AG04450 (cell line): ENCODE data around the gene ABLIM2. TPM values are rescaled to one million over a fixed set of nuclear protein-coding genes. Genes with fewer than 3 reads are reported as not detected.
A peak's percentile ranks its signal among the peaks of the same experiment; 100 is the strongest.
"Not testable (repeated sequence)": the region's sequence is repeated elsewhere in the genome, so short reads cannot be mapped to it uniquely, and the experiment has no call there.

Experiments used
- CTCF ChIA-PET: fragments of 300-600, 350-600 bp; formaldehyde crosslinking; extraction: SDS; loops from one replicate; lab custom pipeline; 2022; ENCODE audit warnings: antibody characterized with exemption, inconsistent platforms; lab: Charles Lee
- POLR2A ChIA-PET: fragments of 350-600 bp; formaldehyde crosslinking; extraction: SDS; loops from one replicate; lab custom pipeline; 2021; ENCODE audit warnings: antibody characterized with exemption, inconsistent platforms; lab: Yijun Ruan, JAX
- DNase-seq: peaks from one replicate; pipeline ENCODE4 v3.0.0-alpha.2; 2011; ENCODE audit warnings: low read depth, low spot score
- H3K27ac ChIP-seq: one replicate; pipeline ENCODE4 v1.5.1; 2012; ENCODE audit warnings: low read depth, low read length, control low read depth
- H3K27me3 ChIP-seq: one replicate; pipeline ENCODE4 v1.6.0; 2012; ENCODE audit warnings: low read length; ENCODE audit not compliant: control insufficient read depth, insufficient read depth
- H3K4me3 ChIP-seq: 2 replicates; pipeline ENCODE4 v1.5.1; 2011; ENCODE audit warnings: mild to moderate bottlenecking, low read depth, low read length, control low read depth
- H3K9me3 ChIP-seq: 2 replicates; pipeline ENCODE4 v1.5.1; 2012; ENCODE audit warnings: low read length; ENCODE audit not compliant: control insufficient read depth, insufficient read depth
- polyA plus RNA-seq: library from polyadenylated mRNA; depleted of rRNA; stranded (reverse); fragments of >200 nt; gene quantifications from 2 replicates; pipeline ENCODE4 v1.2.3, GENCODE V29; 2011
- TF ChIP-seq, protein P1 (sequence below): IDR thresholded peaks from 2 replicates; pipeline ENCODE4 v1.5.1; 2011; ENCODE audit warnings: low read depth, low read length, control low read depth, inconsistent platforms

ABLIM2 gene
- polyA plus RNA-seq, 1 experiment = not detected

DNA sequence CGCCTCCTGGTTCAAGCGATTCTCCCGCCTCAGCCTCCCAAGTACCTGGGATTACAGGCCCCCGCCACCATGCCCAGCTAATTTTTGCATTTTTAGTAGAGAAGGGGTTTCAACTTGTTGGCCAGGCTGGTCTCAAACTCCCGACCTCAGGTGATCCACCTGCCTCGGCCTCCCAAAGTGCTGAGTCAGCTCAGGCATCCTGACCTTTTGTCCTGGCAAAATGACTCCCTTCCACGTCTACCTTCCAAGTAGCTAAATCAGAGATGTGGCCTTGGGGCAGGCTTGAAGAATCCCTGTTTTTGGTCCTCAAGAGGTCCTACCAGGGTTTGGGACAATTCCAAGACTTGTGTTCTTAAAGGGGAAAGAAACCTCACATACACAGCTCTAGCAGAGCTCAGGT is 231.8 kb downstream of the ABLIM2 start:
- POLR2A ChIA-PET = no interaction called here
- no peak for DNase-seq
- TF ChIP-seq, protein P1, sequence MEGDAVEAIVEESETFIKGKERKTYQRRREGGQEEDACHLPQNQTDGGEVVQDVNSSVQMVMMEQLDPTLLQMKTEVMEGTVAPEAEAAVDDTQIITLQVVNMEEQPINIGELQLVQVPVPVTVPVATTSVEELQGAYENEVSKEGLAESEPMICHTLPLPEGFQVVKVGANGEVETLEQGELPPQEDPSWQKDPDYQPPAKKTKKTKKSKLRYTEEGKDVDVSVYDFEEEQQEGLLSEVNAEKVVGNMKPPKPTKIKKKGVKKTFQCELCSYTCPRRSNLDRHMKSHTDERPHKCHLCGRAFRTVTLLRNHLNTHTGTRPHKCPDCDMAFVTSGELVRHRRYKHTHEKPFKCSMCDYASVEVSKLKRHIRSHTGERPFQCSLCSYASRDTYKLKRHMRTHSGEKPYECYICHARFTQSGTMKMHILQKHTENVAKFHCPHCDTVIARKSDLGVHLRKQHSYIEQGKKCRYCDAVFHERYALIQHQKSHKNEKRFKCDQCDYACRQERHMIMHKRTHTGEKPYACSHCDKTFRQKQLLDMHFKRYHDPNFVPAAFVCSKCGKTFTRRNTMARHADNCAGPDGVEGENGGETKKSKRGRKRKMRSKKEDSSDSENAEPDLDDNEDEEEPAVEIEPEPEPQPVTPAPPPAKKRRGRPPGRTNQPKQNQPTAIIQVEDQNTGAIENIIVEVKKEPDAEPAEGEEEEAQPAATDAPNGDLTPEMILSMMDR = no peak
- Histone ChIP-seq H3K27me3 (no peaks in the 10 kb centered on the region), H3K27ac (no peak overlapping the region), H3K4me3 (no peak overlapping the region), H3K9me3 (no peaks in the 10 kb centered on the region)
- CTCF ChIA-PET = interaction anchor here (0.6 to 1.7 kb wide), 5 partner anchors 11 to 123 kb away, joined by 3 to 6 read pairs (median 4); no protein-coding TSS in a partner anchor

DNA sequence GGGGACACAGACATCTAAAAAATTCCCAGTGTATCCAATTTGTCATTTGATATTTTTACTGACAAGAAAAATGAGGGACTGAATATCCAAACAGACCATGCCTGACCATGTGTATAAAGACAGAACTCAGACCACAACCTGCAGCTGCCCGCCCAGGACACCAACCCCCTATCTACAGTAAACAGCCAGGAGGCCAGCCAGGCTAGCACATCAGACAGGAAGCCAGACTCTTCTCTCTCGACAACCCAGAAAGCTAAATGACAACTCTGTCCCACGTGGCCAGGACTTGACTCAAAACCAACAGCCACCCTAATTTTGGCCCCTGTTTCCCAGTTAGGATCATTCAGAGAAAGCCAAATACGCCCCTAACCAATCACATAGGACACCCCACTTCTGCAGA is 234.0 kb downstream of the ABLIM2 start:
- POLR2A ChIA-PET = interaction anchor here (1.0 kb wide), 1 partner anchor 14 kb away, joined by 4 read pairs; no protein-coding TSS in a partner anchor
- no peak for DNase-seq
- H3K27ac ChIP-seq = peak overlapping the region; percentile 54
- TF ChIP-seq, protein P1 = no peak
- CTCF ChIA-PET = interaction anchor here (2.2 kb wide), 1 partner anchor 63 kb away, joined by 10 read pairs; no protein-coding TSS in a partner anchor
- H3K9me3 ChIP-seq = no peaks in the 10 kb centered on the region
- no peaks in the 10 kb centered on the region for H3K27me3 ChIP-seq
- H3K4me3 ChIP-seq = no peak overlapping the region

DNA sequence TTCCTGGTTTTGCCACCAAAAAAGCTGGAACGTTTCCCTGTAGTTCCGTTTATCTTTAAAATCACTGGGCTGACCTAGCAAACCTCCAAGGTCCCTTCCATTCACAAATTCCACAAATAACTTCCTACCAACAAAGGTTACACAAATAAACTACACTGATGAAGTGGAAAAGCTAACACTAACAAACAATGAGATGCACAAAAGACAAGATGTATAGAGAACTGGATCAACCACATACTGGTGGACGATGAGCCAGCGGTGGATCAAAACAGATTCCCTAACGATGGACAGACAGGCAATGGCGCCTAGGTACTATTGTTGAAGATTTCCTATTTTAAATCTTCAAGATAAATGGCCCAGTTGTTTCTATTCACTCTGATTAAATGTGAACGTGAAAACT is 234.4 kb downstream of the ABLIM2 start:
- TF ChIP-seq, protein P1 = no peak
- POLR2A ChIA-PET = interaction anchor here (1.0 kb wide), 1 partner anchor 14 kb away, joined by 4 read pairs; no protein-coding TSS in a partner anchor
- Histone ChIP-seq H3K9me3 (no peaks in the 10 kb centered on the region), H3K4me3 (no peak overlapping the region), H3K27ac (no peak overlapping the region), H3K27me3 (no peaks in the 10 kb centered on the region)
- DNase-seq = no peak
- CTCF ChIA-PET = interaction anchor here (2.2 kb wide), 1 partner anchor 63 kb away, joined by 10 read pairs; no protein-coding TSS in a partner anchor

DNA sequence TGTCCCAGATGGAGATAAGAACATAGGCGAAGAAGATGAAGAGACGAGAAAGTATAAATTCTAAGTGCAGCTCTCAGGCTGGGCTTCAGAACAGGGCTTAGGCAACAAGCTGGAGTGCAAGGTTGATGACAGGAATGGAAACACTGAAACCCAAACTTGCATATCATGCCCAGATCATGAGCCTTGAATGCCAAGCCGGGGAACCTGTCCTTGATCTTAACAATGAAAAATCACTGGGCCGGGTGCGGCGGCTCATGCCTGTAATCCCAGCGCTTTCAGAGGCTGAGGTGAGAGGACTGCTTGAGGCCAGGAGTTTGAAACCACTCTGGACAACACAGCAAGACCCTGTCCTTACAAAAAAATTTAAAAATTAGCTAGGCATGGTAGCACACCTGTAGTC is 236.1 kb downstream of the ABLIM2 start:
- TF ChIP-seq, protein P1 = no peak
- CTCF ChIA-PET = interaction anchor here (2.2 kb wide), 1 partner anchor 65 kb away, joined by 10 read pairs; no protein-coding TSS in a partner anchor
- H3K27ac ChIP-seq = no peak overlapping the region
- no peak overlapping the region for H3K4me3 ChIP-seq
- POLR2A ChIA-PET = interaction anchor here (0.6 kb wide), 1 partner anchor 55 kb away, joined by 3 read pairs; no protein-coding TSS in a partner anchor
- H3K27me3 ChIP-seq = no peaks in the 10 kb centered on the region
- no peaks in the 10 kb centered on the region for H3K9me3 ChIP-seq
- DNase-seq = no peak

DNA sequence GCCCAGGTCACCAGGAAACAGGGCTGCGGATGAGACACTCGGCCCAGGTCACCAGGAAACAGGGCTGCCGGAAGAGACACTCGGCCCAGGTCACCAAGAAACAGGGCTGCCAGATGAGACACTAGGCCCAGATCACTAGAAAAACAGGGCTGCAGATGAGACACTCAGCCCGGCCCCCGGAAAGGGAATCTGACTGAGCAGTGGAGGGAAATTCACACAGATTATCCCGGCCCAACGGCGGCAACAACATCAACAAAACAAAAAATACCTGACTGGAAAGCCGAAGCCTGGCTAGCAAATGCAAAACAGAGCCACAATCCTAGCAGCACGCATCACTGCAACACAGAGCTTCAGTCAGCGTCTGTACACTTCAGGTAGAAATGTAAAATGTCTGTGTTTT is 239.6 kb downstream of the ABLIM2 start:
- Histone ChIP-seq H3K4me3 (no peak overlapping the region), H3K9me3 (no peaks in the 10 kb centered on the region; the same call in 1 of the 2 replicates), H3K27ac (no peak overlapping the region), H3K27me3 (no peaks in the 10 kb centered on the region)
- DNase-seq = no peak
- ChIA-PET CTCF (no interaction called here), POLR2A (no interaction called here)
- TF ChIP-seq, protein P1 = no peak

DNA sequence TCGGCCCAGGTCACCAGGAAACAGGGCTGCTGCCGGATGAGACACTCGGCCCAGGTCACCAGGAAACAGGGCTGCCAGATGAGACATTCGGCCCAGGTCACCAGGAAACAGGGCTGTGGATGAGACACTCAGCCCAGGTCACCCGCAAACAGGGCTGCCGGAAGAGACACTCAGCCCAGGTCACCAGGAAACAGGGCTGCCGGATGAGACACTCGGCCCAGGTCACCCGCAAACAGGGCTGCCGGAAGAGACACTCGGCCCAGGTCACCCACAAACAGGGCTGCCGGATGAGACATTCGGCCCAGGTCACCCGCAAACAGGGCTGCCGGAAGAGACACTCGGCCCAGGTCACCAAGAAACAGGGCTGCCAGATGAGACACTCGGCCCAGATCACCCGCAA is 240.4 kb downstream of the ABLIM2 start:
- H3K27ac ChIP-seq = peak overlapping the region; percentile 21
- POLR2A ChIA-PET, H3K4me3 ChIP-seq, H3K9me3 ChIP-seq, CTCF ChIA-PET, DNase-seq, H3K27me3 ChIP-seq: not testable (repeated sequence)
